GM19351 (cell line): ENCODE data around the gene PDCD7.
"Not testable (repeated sequence)": the region's sequence is repeated elsewhere in the genome, so short reads cannot be mapped to it uniquely, and the experiment has no call there.

Experiments used
- ATAC-seq: cut with Tn5 transposase; IDR thresholded peaks from one replicate; pipeline ENCODE4 v1.9.1; 2021; ENCODE audit warnings: mild to moderate bottlenecking, moderate library complexity; ENCODE audit not compliant: unreplicated experiment

PDCD7 gene

DNA sequence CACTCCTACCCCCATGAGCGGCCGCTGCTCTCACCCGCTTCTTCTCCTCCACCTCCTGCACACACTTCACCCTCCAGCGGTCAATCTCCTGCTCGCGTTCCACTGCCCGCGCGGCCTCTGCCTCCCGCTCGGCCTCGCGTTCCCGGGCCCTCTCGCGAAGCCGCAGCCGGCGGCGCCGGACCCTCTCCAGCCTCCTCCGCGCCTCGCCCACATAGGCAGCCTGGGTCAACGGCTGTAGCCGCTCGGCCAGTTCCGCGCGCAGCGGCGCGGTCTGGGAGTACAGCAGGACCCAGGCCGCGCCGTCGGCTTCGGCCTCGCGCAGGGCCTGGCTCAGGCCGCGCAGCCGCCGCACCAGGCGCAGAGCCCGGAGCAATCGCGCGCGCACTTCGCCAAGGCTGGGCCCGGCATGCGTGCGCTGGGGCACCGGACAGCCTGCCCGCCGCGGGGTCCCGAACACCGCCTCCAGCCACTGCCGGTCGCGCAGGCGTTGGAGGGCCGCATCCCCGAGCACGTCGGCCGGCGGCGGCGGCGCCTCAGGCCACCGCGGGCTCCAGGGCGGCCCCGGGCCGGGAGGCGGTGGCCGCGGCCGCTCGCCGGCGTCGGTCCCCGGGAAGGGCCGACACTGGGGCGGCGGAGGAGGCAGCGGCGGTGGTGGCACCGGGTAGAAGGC lies 595 bp downstream of the PDCD7 start:
- ATAC-seq: peak; percentile 40

DNA sequence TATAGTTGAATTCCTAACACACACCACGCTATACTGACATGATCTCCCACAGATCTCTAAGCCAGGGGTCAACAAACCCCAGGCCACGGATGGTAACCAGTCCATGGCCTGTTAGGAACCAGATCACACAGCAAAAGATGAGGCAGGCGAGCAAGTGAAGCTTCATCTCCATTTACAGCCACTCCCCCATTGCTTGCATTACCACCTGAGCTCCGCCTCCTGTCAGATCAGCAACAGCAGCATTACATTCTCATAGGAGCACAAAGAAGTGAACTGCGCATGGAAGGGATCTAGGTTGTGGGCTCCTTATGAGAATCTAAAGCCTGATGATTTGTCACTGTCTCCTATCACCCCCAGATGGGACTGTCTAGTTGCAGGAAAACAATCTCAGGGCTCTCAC lies 2.7 kb downstream of the PDCD7 start:
- ATAC-seq: no peak

DNA sequence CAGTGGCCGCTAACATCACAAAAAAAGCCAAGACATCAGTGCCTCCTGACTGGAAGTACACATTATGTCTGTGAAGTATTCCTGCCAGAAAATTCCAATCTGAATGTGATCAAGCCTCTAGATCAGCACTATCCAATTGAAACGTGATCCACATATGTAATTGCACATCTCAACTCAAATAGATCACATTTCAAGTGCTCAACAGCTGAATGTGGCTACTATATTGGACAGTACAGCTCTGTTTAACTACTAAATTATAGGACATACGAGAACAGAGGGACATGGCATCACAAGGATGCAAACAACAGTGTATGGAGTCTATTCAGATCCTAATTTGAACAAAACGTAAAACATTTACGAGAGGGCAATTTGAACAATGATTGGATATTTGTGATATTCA lies 18.1 kb downstream of the PDCD7 start:
- ATAC-seq: no peak

DNA sequence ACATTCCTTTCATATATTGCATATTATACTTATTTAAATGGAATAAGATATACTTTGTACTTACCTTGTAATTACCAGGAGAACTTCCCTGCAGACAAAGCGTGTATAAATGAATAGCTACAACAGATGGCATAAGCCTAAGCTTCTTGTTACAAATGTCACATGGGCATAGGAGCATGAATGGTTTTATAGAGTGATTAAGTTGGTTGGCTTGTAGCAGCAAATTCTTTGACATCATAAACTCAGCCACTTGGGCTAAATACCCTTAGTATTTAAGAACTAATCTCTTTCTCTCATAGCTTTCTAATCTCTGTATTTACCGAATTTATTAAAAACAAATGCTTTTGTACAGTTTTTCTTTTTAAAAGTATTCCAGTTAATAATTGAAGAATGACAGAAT lies 18.5 kb downstream of the PDCD7 start, which contains the start of gene UBAP1L:
UBAP1L (minus strand) TSS at position 115 of the 400 bp plus-strand sequence. CDS start 8,985 bp downstream, outside the sequence.
- ATAC-seq: no peak

DNA sequence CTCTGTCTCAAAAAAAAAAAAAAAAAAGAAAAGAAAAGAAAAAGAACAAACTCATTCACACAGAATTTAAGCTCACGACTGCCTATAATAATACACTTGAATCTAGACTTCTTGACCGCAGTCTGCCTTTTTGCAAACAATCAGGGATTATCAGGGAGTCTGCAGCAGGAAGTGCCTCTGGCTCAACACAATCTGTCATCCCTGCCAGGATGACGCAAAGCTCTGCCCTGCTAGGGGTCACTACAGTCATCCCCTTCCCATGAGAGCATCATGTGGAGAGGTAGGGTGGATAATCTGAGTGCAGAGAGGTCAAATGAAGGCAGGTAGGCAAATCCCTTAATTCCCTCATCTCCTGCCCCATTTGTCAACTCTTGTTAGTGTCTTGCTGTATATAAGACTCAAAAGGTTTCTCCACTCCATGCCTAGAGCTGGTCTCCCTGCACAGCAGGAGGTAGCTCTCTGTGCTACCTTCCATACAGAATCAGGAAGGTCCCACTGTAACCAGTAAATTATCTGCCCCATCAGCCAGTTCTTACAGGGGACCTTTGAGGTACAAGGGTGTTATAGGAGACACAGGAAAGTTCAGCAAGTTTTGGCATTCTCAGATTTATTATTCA lies 22.8 kb downstream of the PDCD7 start:
- no peak for ATAC-seq

- ATAC-seq: no peak
These were observed 27.5 kb downstream of the PDCD7 start for GRCh38 chr15:65106011-65106590.

DNA sequence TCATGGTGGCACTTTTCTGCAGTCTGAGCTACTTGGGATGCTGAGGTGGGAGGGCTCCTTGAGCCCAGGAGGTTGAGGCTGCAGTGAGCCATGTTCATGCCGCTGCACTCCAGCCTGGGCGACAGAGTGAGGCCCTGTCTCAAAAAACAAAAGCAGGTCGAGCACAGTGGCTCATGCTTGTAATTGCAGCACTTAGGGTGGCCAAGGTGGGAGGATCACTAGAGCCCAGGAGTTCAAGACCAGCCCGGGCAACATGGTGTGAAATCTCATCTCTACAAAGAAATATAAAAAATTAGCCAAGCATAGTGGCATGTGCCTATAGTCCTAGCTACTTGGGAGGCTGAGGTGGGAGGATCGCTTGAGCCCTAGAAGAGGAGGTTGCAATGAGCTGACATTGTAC lies 28.6 kb downstream of the PDCD7 start:
- ATAC-seq: no peak

GRCh38 chr15:65102912-65103311 lies 30.7 kb downstream of the PDCD7 start:
- ATAC-seq: no peak

DNA sequence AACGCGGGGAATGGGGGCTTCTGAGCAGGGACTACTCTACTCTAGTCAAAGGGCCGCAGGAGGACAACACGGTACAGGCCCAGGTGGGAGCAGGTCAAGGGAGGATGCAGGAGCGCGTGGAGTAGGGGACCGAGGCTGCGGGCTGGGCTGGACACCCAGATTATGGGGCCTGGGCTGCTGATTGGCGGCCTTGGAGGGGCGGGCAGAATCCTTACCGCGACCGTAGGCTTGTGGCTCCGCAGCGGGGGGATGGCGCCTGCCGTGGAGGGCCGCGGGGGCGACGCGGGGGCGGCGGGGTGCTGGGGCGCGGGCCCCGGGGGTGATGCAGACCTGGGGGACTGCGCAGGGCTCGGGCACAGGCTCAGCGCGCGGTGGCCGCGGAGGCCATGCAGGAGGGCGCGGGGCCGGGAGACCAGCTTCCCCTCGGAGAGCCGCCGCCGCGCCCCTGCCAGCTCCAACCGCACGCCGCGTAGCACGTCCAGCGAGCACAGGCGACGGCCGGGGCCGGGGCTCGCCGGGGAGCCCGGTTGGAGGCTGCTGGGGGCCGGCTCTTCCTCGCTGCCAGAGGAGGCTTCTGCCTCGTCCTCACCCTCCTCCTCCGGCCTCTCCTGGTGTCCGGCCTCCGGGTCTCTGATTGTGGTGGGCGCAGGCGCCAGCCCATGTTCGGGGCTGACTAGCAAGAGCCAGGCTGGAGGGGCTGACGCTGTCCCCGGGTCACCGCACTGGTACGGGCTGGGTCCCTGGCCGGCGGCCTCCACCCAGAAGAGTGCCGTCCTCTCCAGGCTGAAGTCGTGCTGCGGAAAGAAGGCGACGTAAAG lies 31.5 kb downstream of the PDCD7 start:
- no peak for ATAC-seq

DNA sequence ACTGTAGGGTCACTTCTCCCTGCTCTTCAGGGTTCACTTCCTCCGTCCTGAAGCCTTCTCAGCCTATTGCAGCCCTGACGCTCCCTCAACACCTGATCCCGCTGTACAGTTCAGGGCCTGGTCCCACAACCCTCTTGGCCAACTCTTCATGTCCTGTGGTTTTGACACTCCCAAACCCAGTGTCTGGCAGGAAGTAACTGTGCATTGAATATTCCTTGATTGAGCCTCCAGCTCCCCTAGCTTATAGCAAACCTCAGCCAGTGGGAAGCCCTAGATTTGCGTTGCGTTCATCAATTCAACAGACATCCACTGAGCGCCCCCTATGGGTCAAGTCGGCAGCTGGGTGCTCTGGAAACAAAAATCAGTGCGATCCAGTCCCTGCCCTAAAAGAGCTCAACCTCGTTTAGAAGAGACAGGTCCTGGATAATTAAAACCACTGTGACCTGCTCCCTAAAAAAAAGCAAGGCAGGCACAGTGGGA lies 32.2 kb downstream of the PDCD7 start:
- ATAC-seq: no peak

GRCh38 chr15:65100442-65100841 lies 33.2 kb downstream of the PDCD7 start:
- no peak for ATAC-seq

DNA sequence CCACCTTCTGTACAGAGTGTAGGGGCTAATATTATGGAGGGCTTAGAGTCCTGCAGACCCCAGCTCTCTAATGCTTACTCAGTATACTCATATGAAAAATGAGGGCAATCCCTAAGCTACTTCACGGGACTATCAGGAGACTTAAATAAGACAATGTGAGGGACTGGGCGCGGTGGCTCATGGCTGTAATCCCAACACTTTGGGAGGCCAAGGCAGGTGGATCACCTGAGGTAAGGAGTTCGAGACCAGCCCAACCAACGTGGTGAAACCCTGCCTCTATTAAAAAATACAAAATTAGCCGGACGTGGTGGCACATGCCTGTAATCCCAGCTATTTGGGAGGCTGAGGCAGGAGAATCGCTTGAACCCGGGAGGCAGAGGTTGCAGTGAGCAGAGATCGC lies 33.8 kb downstream of the PDCD7 start:
- ATAC-seq: not testable (repeated sequence)

GRCh38 chr15:65099336-65099735 lies 34.3 kb downstream of the PDCD7 start:
- no peak for ATAC-seq

- no peak for ATAC-seq
These were observed 35.9 kb downstream of the PDCD7 start for GRCh38 chr15:65097651-65098263.

DNA sequence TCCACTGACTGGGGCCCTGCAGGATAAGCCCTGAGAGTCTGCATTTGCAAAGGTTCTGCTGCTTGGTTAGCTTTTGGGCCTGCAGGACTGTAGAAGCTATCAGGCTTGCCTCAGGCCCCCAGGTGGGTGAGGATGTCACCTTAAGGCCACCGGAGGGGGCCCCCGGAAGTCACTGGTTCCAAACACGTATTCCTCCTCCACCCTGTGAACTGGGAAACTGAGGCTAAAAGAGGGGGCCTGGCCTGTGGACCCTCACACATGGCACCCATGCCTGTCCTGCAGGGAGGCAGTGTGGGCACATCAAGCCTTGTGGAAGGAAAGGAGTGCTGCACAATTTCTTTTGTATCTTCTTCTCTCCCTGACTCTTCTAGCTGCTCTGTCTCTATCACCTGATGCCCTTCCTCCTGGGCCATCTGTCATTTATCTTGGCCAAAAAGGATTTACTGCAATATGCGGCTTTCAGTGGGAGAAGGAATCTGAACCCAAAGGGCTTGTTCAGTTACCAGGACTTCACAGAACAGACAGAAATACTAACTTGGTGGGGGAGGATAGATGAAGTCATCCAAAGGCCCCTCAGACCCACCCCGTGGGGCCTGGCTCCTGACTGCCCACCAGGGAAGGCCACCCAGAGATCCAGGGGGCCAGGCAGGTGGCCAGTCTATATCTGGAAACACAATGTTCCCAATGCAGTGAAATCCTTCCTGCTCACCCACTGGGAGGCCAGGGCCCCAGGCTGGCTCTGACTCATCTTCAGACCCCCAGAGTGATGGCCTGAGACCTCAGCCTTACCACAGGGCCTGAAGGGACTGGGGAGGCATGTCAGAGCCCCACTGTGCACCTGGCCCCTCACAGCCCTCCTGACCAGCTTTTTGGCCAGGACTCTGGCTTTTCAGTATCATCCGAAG lies 36.9 kb downstream of the PDCD7 start:
- no peak for ATAC-seq

GRCh38 chr15:65095747-65096104 lies 37.9 kb downstream of the PDCD7 start:
- no peak for ATAC-seq

GRCh38 chr15:65095011-65095746 lies 38.4 kb downstream of the PDCD7 start:
- ATAC-seq: no peak

- no peak for ATAC-seq
These were observed 39.2 kb downstream of the PDCD7 start for GRCh38 chr15:65094294-65094995.

GRCh38 chr15:65093793-65094170 lies 39.8 kb downstream of the PDCD7 start:
- ATAC-seq: not testable (repeated sequence)
